A549 (cell line): Measurements from ENCODE around the gene MAP2K1. TPM values are rescaled to one million over a fixed set of nuclear protein-coding genes. Genes with fewer than 3 reads are reported as not detected.

Source experiments
- ATAC-seq, 2 experiments: fragments of 200-7000 bp in 1 of 2; fragments of >200 bp in 1 of 2; cut with Nextera tagmentation in 1 of 2; cut with Tn5 transposase in 1 of 2; 3 replicates each; pipeline versions ENCODE4 v1.8.0 to v1.9.1; 2018 to 2020; ENCODE audit warnings: mild to moderate bottlenecking in 1 of 2, moderate library complexity in 1 of 2
- CTCF ChIA-PET: fragments of 300-600 bp; sonication (Branson Sonifier 250); formaldehyde crosslinking; extraction: SDS; loops from one replicate; lab custom pipeline; 2021; ENCODE audit warnings: antibody characterized with exemption, inconsistent platforms; lab: Yijun Ruan, JAX
- POLR2A ChIA-PET: fragments of 350-600 bp; formaldehyde crosslinking; extraction: SDS; loops from one replicate; lab custom pipeline; 2021; ENCODE audit warnings: antibody characterized with exemption, inconsistent platforms; lab: Yijun Ruan, JAX
- DNase-seq, 2 experiments: peaks; one replicate each; pipeline versions ENCODE4 v3.0.0 to v3.0.0-alpha.2; 2011 to 2016; ENCODE audit warnings: low read depth in 1 of 2, low spot score in 1 of 2
- FAIRE-seq: peaks from 2 replicates; lab custom pipeline; 2011; peaks lifted over from hg19 to GRCh38; lab: Jason Lieb, UNC
- H3K27ac ChIP-seq, 2 experiments: fragments of >200 bp; sonication (Bioruptor Twin); formaldehyde crosslinking; 3 replicates each; pipeline ENCODE4 v1.5.1; 2016 to 2017
- H3K4me1 ChIP-seq: fragments of >200 bp; sonication (Bioruptor Twin); formaldehyde crosslinking; 3 replicates; pipeline ENCODE4 v1.6.1; 2016
- H3K4me2 ChIP-seq: fragments of >200 bp; sonication (Bioruptor Twin); formaldehyde crosslinking; 3 replicates; pipeline ENCODE4 v1.6.1; 2016
- H3K4me3 ChIP-seq: fragments of >200 bp; sonication (Bioruptor Twin); formaldehyde crosslinking; 3 replicates; pipeline ENCODE4 v1.5.1; 2016
- H3K9me3 ChIP-seq: fragments of >200 bp; sonication (Bioruptor Twin); formaldehyde crosslinking; 3 replicates; pipeline ENCODE4 v1.6.1; 2016
- BCL3 ChIP-seq: fragments of >200 bp; sonication (Bioruptor Twin); formaldehyde crosslinking; IDR thresholded peaks from 3 replicates; pipeline ENCODE4 v1.6.1; 2016
- BHLHE40 ChIP-seq: IDR thresholded peaks from 2 replicates; pipeline ENCODE4 v1.6.1; 2012; ENCODE audit warnings: low read depth, low read length, inconsistent platforms
- CBX2 ChIP-seq: fragments of 200-600 bp; sonication (generic); IDR thresholded peaks from 2 replicates; pipeline ENCODE4 v1.6.1; 2016; ENCODE audit warnings: low read depth, mild to moderate bottlenecking, borderline replicate concordance
- CTCF ChIP-seq: fragments of >200 bp; sonication (Bioruptor Twin); formaldehyde crosslinking; IDR thresholded peaks from 3 replicates; pipeline ENCODE4 v1.5.1; 2016
- EP300 ChIP-seq, 2 experiments: fragments of >200 bp; sonication (Bioruptor Twin); formaldehyde crosslinking; IDR thresholded peaks; 2 replicates in 1 of 2; 3 replicates in 1 of 2; pipeline ENCODE4 v1.6.1; 2016 to 2017
- FOSB ChIP-seq: fragments of 250-450 bp; sonication (Bioruptor Pico); IDR thresholded peaks from 2 replicates; pipeline ENCODE4 v1.5.0; 2020; ENCODE audit warnings: mild to moderate bottlenecking, moderate library complexity
- FOSL2 ChIP-seq, 2 experiments: fragments of 450-650 bp in 1 of 2; fragments of >200 bp in 1 of 2; sonication (Bioruptor Twin) in 1 of 2; formaldehyde crosslinking; IDR thresholded peaks; 2 replicates each; pipeline versions ENCODE4 v1.5.0 to v1.6.1; 2016 to 2020; ENCODE audit warnings: mild to moderate bottlenecking in 1 of 2, moderate library complexity in 1 of 2
- GATA3 ChIP-seq: IDR thresholded peaks from 2 replicates; pipeline ENCODE4 v1.6.1; 2012; ENCODE audit warnings: borderline replicate concordance
- HDAC2 ChIP-seq: fragments of 200-600 bp; sonication (generic); IDR thresholded peaks from 2 replicates; pipeline ENCODE4 v1.6.1; 2016
- HES2 ChIP-seq: fragments of >200 bp; sonication (Bioruptor Twin); formaldehyde crosslinking; IDR thresholded peaks from 2 replicates; pipeline ENCODE4 v1.6.1; 2016
- HEYL ChIP-seq: fragments of 250-450 bp; sonication (Bioruptor Pico); IDR thresholded peaks from 2 replicates; pipeline ENCODE4 v1.8.0; 2021; ENCODE audit warnings: mild to moderate bottlenecking, moderate library complexity
- HOXB13 ChIP-seq: fragments of 250-450 bp; sonication (Bioruptor Pico); IDR thresholded peaks from 2 replicates; pipeline ENCODE4 v1.5.0; 2020; ENCODE audit warnings: low read depth, mild to moderate bottlenecking, moderate library complexity
- HOXB5 ChIP-seq: fragments of 250-450 bp; sonication (Bioruptor Pico); IDR thresholded peaks from 2 replicates; pipeline ENCODE4 v1.5.0; 2020; ENCODE audit warnings: mild to moderate bottlenecking, moderate library complexity
- JUN ChIP-seq, 2 experiments: fragments of >200 bp; sonication (Bioruptor Twin); formaldehyde crosslinking; IDR thresholded peaks; 2 replicates in 1 of 2; 3 replicates in 1 of 2; pipeline ENCODE4 v1.6.1; 2016 to 2017
- JUNB ChIP-seq: fragments of >200 bp; sonication (Bioruptor Twin); formaldehyde crosslinking; IDR thresholded peaks from 2 replicates; pipeline ENCODE4 v1.6.1; 2016
- KDM1A ChIP-seq: fragments of 200-600 bp; sonication (generic); IDR thresholded peaks from 2 replicates; pipeline ENCODE4 v1.6.1; 2016; ENCODE audit warnings: low read depth, mild to moderate bottlenecking
- MAX ChIP-seq: IDR thresholded peaks from 2 replicates; pipeline ENCODE4 v1.6.1; 2012
- MAZ ChIP-seq: fragments of 150-350 bp; IDR thresholded peaks from 2 replicates; pipeline ENCODE4 v1.6.1; 2014; ENCODE audit warnings: antibody characterized with exemption, low read depth, low read length, borderline replicate concordance
- NFE2L2 ChIP-seq: fragments of 150-350 bp; conservative IDR thresholded peaks from 2 replicates; pipeline ENCODE4 v1.6.1; 2014; ENCODE audit warnings: low read length
- NPAS2 ChIP-seq: fragments of 250-450 bp; sonication (Bioruptor Pico); IDR thresholded peaks from 2 replicates; pipeline ENCODE4 v1.8.0; 2022; ENCODE audit warnings: mild to moderate bottlenecking, moderate library complexity, borderline replicate concordance
- NR3C1 ChIP-seq: fragments of >200 bp; sonication (Bioruptor Twin); formaldehyde crosslinking; IDR thresholded peaks from 3 replicates; pipeline ENCODE4 v1.6.1; 2017
- PHF8 ChIP-seq: fragments of 200-600 bp; sonication (generic); IDR thresholded peaks from 2 replicates; pipeline ENCODE4 v1.6.1; 2016; ENCODE audit warnings: low read depth, mild to moderate bottlenecking, antibody characterized with exemption, moderate library complexity, borderline replicate concordance
- RCOR1 ChIP-seq: fragments of 150-350 bp; IDR thresholded peaks from 2 replicates; pipeline ENCODE4 v1.6.1; 2014; ENCODE audit warnings: antibody characterized with exemption, low read length, low read depth
- RNF2 ChIP-seq: fragments of 200-600 bp; sonication (generic); IDR thresholded peaks from 2 replicates; pipeline ENCODE4 v1.6.1; 2016; ENCODE audit warnings: low read depth, mild to moderate bottlenecking, antibody characterized with exemption, moderate library complexity, borderline replicate concordance
- SREBF2 ChIP-seq: fragments of 450-650 bp; IDR thresholded peaks from 2 replicates; pipeline ENCODE4 v1.6.1; 2014; ENCODE audit warnings: mild to moderate bottlenecking, moderate library complexity
- USF2 ChIP-seq: fragments of 450-650 bp; IDR thresholded peaks from 2 replicates; pipeline ENCODE4 v1.6.1; 2014; ENCODE audit warnings: antibody characterized with exemption
- ZC3H11A ChIP-seq: fragments of 450-650 bp; IDR thresholded peaks from 2 replicates; pipeline ENCODE4 v1.6.1; 2014; ENCODE audit warnings: antibody characterized with exemption, mild to moderate bottlenecking
- ZFP36 ChIP-seq: fragments of 450-650 bp; IDR thresholded peaks from 2 replicates; pipeline ENCODE4 v1.6.1; 2014; ENCODE audit warnings: borderline replicate concordance; ENCODE audit not compliant: partially characterized antibody
- ZNF302 ChIP-seq: fragments of 250-450 bp; sonication (Bioruptor Pico); IDR thresholded peaks from 2 replicates; pipeline ENCODE4 v1.9.0; 2021; ENCODE audit warnings: inconsistent platforms, mild to moderate bottlenecking, moderate library complexity
- WGBS: methylation state at CpG from one replicate; pipeline ENCODE4 v1.1.6; 2017; ENCODE audit errors: missing lambda C conversion rate; 5-methylcytosine and 5-hydroxymethylcytosine counted together
- polyA plus RNA-seq, 4 experiments: library from polyadenylated mRNA; depleted of rRNA in 3 of 4; stranded (reverse); fragments of >200 nt; fragmentation: RNase III in 1 of 4; extraction: RNeasy Plus Mini Kit Qiagen cat#74134 plus additional on column Dnase treatment in 1 of 4; gene quantifications; 2 replicates in 3 of 4; 3 replicates in 1 of 4; pipeline ENCODE4 v1.2.3, GENCODE V29; 2011 to 2017

The MAP2K1 gene
- polyA plus RNA-seq, 2 of the 4 experiments (the other 2 are of a cell fraction) = 30.3 to 41.9 TPM

- H3K4me2 ChIP-seq = no peak overlapping the region
- ATAC-seq = no peak
- WGBS = 92% methylated on average over 4 of the region's 4 CpGs
These were observed 42.4 kb downstream of the MAP2K1 start for GRCh38 chr15:66429117-66429516.

GRCh38 chr15:66429546-66429945 is 42.8 kb downstream of the MAP2K1 start:
- DNase-seq (no peak), FAIRE-seq (no peak), ATAC-seq (no peak)
- no peak overlapping the region for H3K27ac ChIP-seq
- H3K4me3 ChIP-seq = no peak overlapping the region
- H3K9me3 ChIP-seq = no peaks in the 10 kb centered on the region
- no peak overlapping the region for H3K4me2 ChIP-seq
- H3K4me1 ChIP-seq = no peaks in the 10 kb centered on the region
- WGBS = 82% methylated on average over 6 of the region's 7 CpGs
- ChIA-PET POLR2A (no interaction called here), CTCF (interaction anchor here (1.0 kb wide), 1 partner anchor 10 kb away, joined by 3 read pairs; no protein-coding TSS in a partner anchor)
- no peak for TF ChIP-seq PHF8
- no peak for TF ChIP-seq HOXB5 (CRISPR knock-in tag)
- TF ChIP-seq FOSL2 (IDR thresholded peaks at IDR 0.05) = no peak
- no peak for TF ChIP-seq FOSL2 (CRISPR knock-in tag; IDR thresholded peaks at IDR 0.05)
- TF ChIP-seq HES2 = no peak
- TF ChIP-seq KDM1A = no peak
- TF ChIP-seq EP300 (IDR thresholded peaks at IDR 0.05) = no peak
- TF ChIP-seq RNF2 = no peak
- TF ChIP-seq NR3C1 = no peak
- no peak for TF ChIP-seq JUNB
- no peak for TF ChIP-seq FOSB (CRISPR knock-in tag)
- TF ChIP-seq CTCF = no peak
- TF ChIP-seq ZFP36 = no peak
- no peak for TF ChIP-seq HEYL
- TF ChIP-seq CBX2 = no peak
- TF ChIP-seq NPAS2 = no peak
- TF ChIP-seq GATA3 = no peak
- TF ChIP-seq SREBF2 = no peak

More at GRCh38 chr15:66429117-66429516, 42.4 kb downstream of the MAP2K1 start:
- ChIA-PET POLR2A (no interaction called here), CTCF (interaction anchor here (1.0 kb wide), 1 partner anchor 9 kb away, joined by 3 read pairs; no protein-coding TSS in a partner anchor)
- Histone ChIP-seq H3K9me3 (no peaks in the 10 kb centered on the region), H3K27ac (no peak overlapping the region), H3K4me1 (no peaks in the 10 kb centered on the region), H3K4me3 (no peak overlapping the region)
- DNase-seq (no peak), FAIRE-seq (no peak)
- no peak for TF ChIP-seq HEYL
- TF ChIP-seq CTCF = no peak
- TF ChIP-seq NFE2L2 = no peak
- no peak for TF ChIP-seq JUN (IDR thresholded peaks at IDR 0.05)
- TF ChIP-seq ZFP36 = no peak
- TF ChIP-seq HOXB13 (CRISPR knock-in tag) = no peak
- TF ChIP-seq MAX = no peak
- TF ChIP-seq RCOR1 = no peak
- TF ChIP-seq ZC3H11A = no peak
- no peak for TF ChIP-seq USF2
- no peak for TF ChIP-seq HDAC2
- TF ChIP-seq MAZ = no peak
- TF ChIP-seq BCL3 = no peak
- TF ChIP-seq BHLHE40 = no peak
- TF ChIP-seq ZNF302 (CRISPR knock-in tag) = no peak
